K562 (cell line): ENCODE data around the gene INHBC. TPM values are rescaled to one million over a fixed set of nuclear protein-coding genes. Genes with fewer than 3 reads are reported as not detected.
A peak's percentile ranks its signal among the peaks of the same experiment; 100 is the strongest.

ENCODE experiments used
- AFF4 ChIP-seq: sonication (generic); formaldehyde crosslinking; IDR thresholded peaks from 2 replicates; pipeline ENCODE4 v1.8.0; 2023; ENCODE audit warnings: mild to moderate bottlenecking, missing genetic modification reagents
- CEBPG ChIP-seq, 3 experiments: fragments of 200-800 bp in 1 of 3; sonication (Bioruptor generic) in 1 of 3; sonication (generic) in 1 of 3; formaldehyde crosslinking in 1 of 3; IDR thresholded peaks in 2 of 3; conservative IDR thresholded peaks in 1 of 3; 2 replicates each; pipeline versions ENCODE4 v1.6.1 to v1.8.0; 2016 to 2022; ENCODE audit warnings: missing compliant biosample characterization in 2 of 3, missing genetic modification characterization in 2 of 3, mild to moderate bottlenecking in 1 of 3, missing genetic modification reagents in 1 of 3
- DPF2 ChIP-seq: fragments of 450-650 bp; IDR thresholded peaks from 2 replicates; pipeline ENCODE4 v1.6.1; 2016
- FOSL1 ChIP-seq: fragments of 200-800 bp; sonication (Bioruptor generic); conservative IDR thresholded peaks from 2 replicates; pipeline ENCODE4 v1.6.1; 2016; ENCODE audit warnings: missing genetic modification characterization, missing compliant biosample characterization
- FUS ChIP-seq: fragments of 200-400 bp; formaldehyde crosslinking; optimal IDR thresholded peaks from 2 replicates; pipeline ENCODE3; 2017; ENCODE audit warnings: low read depth, low read length
- JUND ChIP-seq, 2 experiments: IDR thresholded peaks; 2 replicates in 1 of 2; 3 replicates in 1 of 2; pipeline ENCODE4 v1.6.1; 2011; ENCODE audit warnings: borderline replicate concordance in 2 of 2, low read depth in 2 of 2, low read length in 2 of 2, improper control_type of control experiment in 1 of 2, missing biosample characterization in 1 of 2, missing genetic modification characterization in 1 of 2, missing genetic modification reagents in 1 of 2
- MYBL2 ChIP-seq, 2 experiments: fragments of 450-650 bp in 1 of 2; sonication (generic) in 1 of 2; formaldehyde crosslinking in 1 of 2; IDR thresholded peaks; 2 replicates each; pipeline versions ENCODE4 v1.6.1 to v1.8.1; 2017 to 2022; ENCODE audit warnings: borderline replicate concordance in 1 of 2, inconsistent platforms in 1 of 2, low read depth in 1 of 2, mild to moderate bottlenecking in 1 of 2, missing genetic modification reagents in 1 of 2, moderate library complexity in 1 of 2
- POLR2AphosphoS5 ChIP-seq: IDR thresholded peaks from 2 replicates; pipeline ENCODE4 v1.6.1; 2011; ENCODE audit warnings: mild to moderate bottlenecking, low read depth, low read length, moderate library complexity; ENCODE audit not compliant: control insufficient read depth, insufficient read depth
- RFX5 ChIP-seq: IDR thresholded peaks from 2 replicates; pipeline ENCODE4 v1.6.1; 2011; ENCODE audit warnings: low read depth, mild to moderate bottlenecking, improper control_type of control experiment, low read length
- SUPT5H ChIP-seq: fragments of 450-650 bp; IDR thresholded peaks from 2 replicates; pipeline ENCODE4 v1.6.1; 2016
- ZKSCAN8 ChIP-seq: fragments of 200-800 bp; sonication (Bioruptor generic); IDR thresholded peaks from 2 replicates; pipeline ENCODE4 v1.6.1; 2016; ENCODE audit warnings: missing genetic modification characterization, missing compliant biosample characterization
- ZNF239 ChIP-seq: fragments of 250-450 bp; sonication (Bioruptor Pico); IDR thresholded peaks from 2 replicates; pipeline ENCODE4 v1.4.0; 2020; ENCODE audit warnings: mild to moderate bottlenecking
- polyA plus RNA-seq, 8 experiments: library from polyadenylated mRNA; depleted of rRNA in 4 of 8; stranded (reverse) in 5 of 8; unstranded in 3 of 8; fragments of >200 nt; fragmentation: Nextera tagmentation in 2 of 8; fragmentation: Illumina TruSeq in 1 of 8; extraction: Ambion mirVana in 2 of 8; extraction: Trizol in 1 of 8; gene quantifications; 2 replicates each; pipeline versions ENCODE4 v1.2.1 to v1.2.3, GENCODE V29; 2011 to 2014; ENCODE audit warnings: inconsistent platforms in 1 of 8, missing spikeins in 1 of 8
- total RNA-seq, 7 experiments: library from RNA; depleted of rRNA in 6 of 7; stranded (reverse); fragments of >200 nt in 6 of 7; fragmentation: Illumina TruSeq in 2 of 7; extraction: Trizol in 2 of 7; gene quantifications; 2 replicates each; pipeline versions ENCODE4 v1.2.1 to v1.2.3, GENCODE V29; 2011 to 2021; ENCODE audit warnings: low replicate concordance in 1 of 7

INHBC gene
- total and polyA plus RNA-seq, 9 of the 15 experiments (the other 6 are each of a cell fraction or from before 2014, with no cell fraction given) = 0.07 to 0.24 (median 0.15) TPM; not detected in 4

- peak; percentile 88 for TF ChIP-seq POLR2AphosphoS5
- peak; percentile 57; the same call in 1 of the 2 replicates for TF ChIP-seq CEBPG (CRISPR knock-in tag; IDR thresholded peaks at IDR 0.05)
- TF ChIP-seq CEBPG (tag; conservative IDR thresholded peaks at IDR 0.05 in 1 of 2, IDR thresholded peaks at IDR 0.05 in 1 of 2) = no peak
- TF ChIP-seq AFF4 (CRISPR knock-in tag) = 0 out of 2 replicates have a peak, but pooled peaks have one; percentile 27
- 0 out of 2 replicates have a peak, but pooled peaks have one; percentile 7 for TF ChIP-seq ZNF239
- TF ChIP-seq FUS = no peak
- TF ChIP-seq RFX5 = no peak
- TF ChIP-seq FOSL1 (tag) = no peak
- TF ChIP-seq DPF2 = no peak
- TF ChIP-seq MYBL2 (IDR thresholded peaks at IDR 0.05; ENCODE audit: low read depth) = no peak
- TF ChIP-seq MYBL2 (CRISPR knock-in tag; IDR thresholded peaks at IDR 0.05; ENCODE audit: borderline replicate concordance) = no peak
- TF ChIP-seq JUND (IDR thresholded peaks at IDR 0.05; ENCODE audit: borderline replicate concordance, low read depth, low read length) = peak; percentile 81
- TF ChIP-seq JUND (tag; IDR thresholded peaks at IDR 0.05; ENCODE audit: borderline replicate concordance, low read depth, low read length) = peak; percentile 43; the same call in 1 of the 3 replicates
- peak; percentile 90 for TF ChIP-seq SUPT5H
- TF ChIP-seq ZKSCAN8 (CRISPR knock-in tag) = no peak
These were observed 3.5 kb upstream of the INHBC start, which contains the start of gene R3HDM2 (continued) for GRCh38 chr12:57430931-57431566.
